GM18505 (cell line): ENCODE data around the gene ABHD6.
"Not testable (repeated sequence)": the region's sequence is repeated elsewhere in the genome, so short reads cannot be mapped to it uniquely, and the experiment has no call there.

Source experiments
- ATAC-seq: cut with Tn5 transposase; IDR thresholded peaks from one replicate; pipeline ENCODE4 v1.9.1; 2021; ENCODE audit not compliant: unreplicated experiment
- POLR2A ChIP-seq: IDR thresholded peaks from 4 replicates; pipeline ENCODE4 v1.6.1; 2011; ENCODE audit warnings: borderline replicate concordance; ENCODE audit not compliant: insufficient read depth, insufficient read length; ENCODE audit errors: extremely low read depth

The ABHD6 gene

DNA sequence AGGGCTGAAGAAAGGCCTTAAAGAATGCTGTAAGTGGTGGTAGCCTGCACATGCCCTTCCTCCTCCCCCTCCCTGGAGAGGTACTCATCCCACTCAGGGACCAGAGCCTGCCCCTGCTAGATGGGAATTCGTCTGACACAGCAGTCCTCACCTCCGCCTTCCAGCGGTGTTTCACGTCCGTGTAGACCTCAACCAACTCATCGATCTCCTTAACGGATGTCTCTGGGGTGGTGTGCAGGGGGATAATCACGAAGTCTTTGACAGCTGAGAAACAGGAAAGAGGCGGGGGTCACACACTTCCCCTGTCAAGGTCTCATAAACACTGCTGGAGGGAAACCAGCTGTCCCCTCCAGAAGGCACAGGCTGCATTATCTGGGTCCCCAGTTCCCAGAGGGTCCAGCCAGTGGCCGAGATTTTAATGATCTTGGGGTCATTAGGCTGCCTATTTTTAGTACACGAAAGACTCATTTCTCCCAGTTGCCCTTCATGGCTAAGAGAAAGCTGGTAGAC lies 36.7 kb upstream of the ABHD6 start:
- TF ChIP-seq POLR2A = no peak
- no peak for ATAC-seq

DNA sequence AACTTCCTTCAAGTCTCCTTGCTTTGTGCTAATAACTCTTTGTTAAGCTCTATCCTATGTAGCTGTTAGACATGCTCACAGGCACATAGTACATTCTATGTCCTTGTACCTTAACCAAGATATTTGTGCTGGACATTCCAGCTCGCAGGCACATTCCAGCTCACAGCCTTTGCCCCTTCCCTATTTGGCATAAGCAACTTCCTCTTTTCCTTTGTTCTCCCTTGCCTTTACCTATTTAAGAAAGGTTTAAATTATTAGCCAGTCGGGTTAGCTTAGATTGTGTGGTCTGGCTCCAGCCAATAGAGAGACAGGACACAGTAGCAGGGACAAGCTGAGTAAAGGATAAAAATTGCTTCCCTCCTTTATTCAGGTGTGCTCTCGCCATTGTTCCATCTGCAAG lies 36.1 kb upstream of the ABHD6 start:
- ATAC-seq = not testable (repeated sequence)

- peak; percentile 53 for ATAC-seq
- peak; percentile 17 for TF ChIP-seq POLR2A
Measured at GRCh38 chr3:58202917-58203360, 34.7 kb upstream of the ABHD6 start.

- TF ChIP-seq POLR2A = no peak
- ATAC-seq = no peak
Measured at GRCh38 chr3:58203541-58203940, 34.1 kb upstream of the ABHD6 start.

DNA sequence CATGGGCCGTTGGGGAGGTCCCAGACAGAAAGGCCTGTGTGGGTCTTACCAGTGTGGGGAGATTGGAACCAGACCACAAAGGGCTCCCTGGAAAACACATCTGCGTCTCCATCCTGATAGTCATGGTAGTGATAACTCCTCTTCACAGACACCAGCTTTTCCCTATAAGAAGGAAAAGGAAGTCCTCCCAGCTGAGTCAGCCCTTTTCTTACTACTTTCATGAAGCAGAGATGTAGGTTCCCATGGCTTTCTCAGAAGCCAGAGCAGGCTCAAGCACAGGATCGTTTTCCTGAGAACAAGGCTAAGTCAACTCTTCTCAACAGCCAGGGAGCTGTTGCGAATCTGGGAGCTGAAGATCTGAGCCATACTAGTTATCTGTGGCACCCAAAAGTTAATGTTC lies 32.9 kb upstream of the ABHD6 start:
- no peak for TF ChIP-seq POLR2A
- no peak for ATAC-seq

GRCh38 chr3:58205981-58206380 lies 31.6 kb upstream of the ABHD6 start:
- no peak for ATAC-seq
- no peak for TF ChIP-seq POLR2A

GRCh38 chr3:58206406-58207011 lies 31.1 kb upstream of the ABHD6 start:
- TF ChIP-seq POLR2A = no peak
- ATAC-seq = no peak

DNA sequence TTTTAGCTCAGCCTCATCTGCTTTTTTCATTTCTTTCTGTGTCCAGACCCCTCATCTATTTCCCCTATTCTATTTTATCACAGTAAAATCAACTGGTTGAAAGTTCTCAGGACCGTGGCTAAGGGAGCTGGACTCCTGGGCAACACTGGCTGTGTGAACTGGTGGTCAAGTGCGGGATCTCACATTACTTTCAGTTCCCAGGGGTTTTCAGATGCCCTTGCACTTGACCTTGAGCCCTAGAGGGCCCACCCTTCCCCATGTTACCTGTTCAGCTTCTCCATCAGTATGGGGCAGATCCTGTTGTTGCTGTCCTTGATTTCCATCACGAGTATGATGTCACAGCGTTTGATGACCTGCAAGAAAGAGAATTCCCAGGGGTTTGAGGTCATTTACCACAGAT lies 29.6 kb upstream of the ABHD6 start:
- no peak for TF ChIP-seq POLR2A
- ATAC-seq = no peak

DNA sequence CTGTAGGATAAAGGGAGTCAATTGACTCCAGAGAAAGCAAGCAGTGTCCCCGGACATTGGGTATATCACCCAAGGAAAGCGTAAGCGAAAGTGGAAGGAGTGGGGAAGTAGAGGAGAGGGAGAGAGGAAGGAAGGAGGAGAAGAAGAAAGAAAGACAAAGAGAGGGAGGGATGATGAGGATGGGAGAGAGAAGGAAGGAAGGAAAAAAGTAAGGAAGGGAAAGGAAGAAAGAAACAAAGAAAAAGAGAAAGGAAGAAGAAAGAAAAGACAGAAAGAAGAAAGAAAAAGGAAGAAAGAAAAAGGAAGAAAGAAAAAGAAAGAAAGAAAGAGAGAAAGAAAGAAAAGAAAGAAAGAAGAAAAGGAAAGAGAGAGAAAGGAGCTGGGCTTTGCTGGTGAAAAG lies 27.7 kb upstream of the ABHD6 start:
- TF ChIP-seq POLR2A = no peak
- no peak for ATAC-seq

GRCh38 chr3:58210761-58211460 lies 26.7 kb upstream of the ABHD6 start, which contains the start of gene DNASE1L3:
DNASE1L3 (minus strand) TSS chr3:58210972; CDS start chr3:58210906, 66 bp downstream.
- ATAC-seq = no peak
- TF ChIP-seq POLR2A = no peak

DNA sequence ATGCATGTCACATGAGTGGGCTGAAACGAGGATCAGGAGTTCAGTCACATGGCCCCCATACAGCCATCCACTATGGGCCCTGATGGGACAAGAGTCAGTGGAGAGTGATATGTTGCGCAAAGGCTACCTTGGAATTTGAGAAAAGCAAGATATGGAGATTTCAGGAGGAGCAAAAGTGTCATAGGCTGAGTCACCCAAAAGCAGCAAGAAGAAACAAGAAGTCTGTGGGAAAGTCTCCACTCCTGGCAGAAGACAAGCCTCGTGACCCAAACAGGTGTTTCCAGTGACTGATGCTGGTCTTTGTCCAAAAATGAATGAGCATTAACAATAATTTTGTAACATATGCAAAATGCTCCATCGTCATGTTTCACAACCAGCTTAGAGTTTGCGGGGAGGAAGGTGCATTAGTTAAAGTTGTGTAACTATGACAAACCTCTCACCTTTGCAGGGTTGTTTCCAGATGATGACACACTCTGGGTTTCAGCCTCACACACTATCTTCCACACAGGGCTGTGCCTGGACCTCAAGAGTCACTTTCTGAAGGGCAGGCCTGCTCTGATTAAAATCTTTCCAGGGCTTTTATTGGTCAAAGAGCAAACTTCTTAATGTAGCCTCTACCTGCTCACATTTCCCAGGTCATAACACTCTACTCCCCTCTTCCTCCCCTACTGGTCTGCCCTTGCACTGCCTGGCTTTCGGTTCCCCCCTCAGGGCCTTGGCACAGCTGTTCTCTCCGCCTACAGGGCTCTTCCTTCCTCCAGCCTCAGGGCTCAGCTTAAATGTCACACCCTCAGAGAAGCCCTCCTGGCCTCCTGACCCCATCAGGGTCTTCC lies 22.9 kb upstream of the ABHD6 start:
- peak; percentile 37 for TF ChIP-seq POLR2A
- ATAC-seq = peak; percentile 77

DNA sequence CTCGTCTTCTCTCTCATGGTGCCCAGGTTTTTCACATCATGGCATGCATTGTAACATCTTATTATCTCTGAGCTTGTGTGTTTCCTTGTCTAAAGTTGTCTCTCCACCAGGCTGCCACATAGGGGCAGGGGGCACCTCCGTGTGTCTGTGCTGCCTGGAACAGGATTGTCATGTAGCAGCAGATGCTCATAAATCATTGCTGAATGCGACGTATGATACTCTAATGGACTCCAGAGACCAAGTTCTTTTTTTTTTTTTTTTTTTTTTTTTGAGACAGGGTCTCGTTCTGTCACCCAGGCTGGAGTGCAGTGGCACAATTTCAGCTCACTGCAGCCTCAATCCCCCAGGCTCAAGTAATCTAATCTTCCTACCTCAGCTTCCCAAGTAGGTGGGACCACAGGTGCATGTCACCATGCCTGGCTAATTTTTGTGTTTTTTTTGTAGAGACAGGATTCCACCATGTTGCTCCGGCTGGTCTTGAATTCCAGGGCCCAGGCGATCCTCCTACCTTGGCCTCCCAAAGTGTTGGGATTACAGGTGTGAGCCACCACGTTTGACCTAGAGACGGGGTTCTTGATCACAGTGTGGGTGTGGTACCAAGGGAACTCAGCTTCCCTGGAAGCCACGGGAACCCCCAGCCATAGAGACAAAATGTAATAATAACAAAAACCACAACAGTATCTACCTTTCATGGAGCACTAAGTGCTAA lies 22.1 kb upstream of the ABHD6 start:
- no peak for TF ChIP-seq POLR2A
- ATAC-seq = peak; percentile 1
